Occipital lobe (tissue), 2 donors: ENCODE data around the gene SLC19A1. TPM values are rescaled to one million over a fixed set of nuclear protein-coding genes. Genes with fewer than 3 reads are reported as not detected.

Source experiments
- DNase-seq: peaks from one replicate; lab custom pipeline; 2025; lab: John Stamatoyannopoulos, UW
- total RNA-seq: library from RNA; depleted of rRNA; stranded (reverse); fragments of >200 nt; gene quantifications from one replicate; pipeline ENCODE4 v1.2.3, GENCODE V29; 2014

Gene SLC19A1
- total RNA-seq, 1 donor from 2014 or later, result 10.8 TPM

DNA sequence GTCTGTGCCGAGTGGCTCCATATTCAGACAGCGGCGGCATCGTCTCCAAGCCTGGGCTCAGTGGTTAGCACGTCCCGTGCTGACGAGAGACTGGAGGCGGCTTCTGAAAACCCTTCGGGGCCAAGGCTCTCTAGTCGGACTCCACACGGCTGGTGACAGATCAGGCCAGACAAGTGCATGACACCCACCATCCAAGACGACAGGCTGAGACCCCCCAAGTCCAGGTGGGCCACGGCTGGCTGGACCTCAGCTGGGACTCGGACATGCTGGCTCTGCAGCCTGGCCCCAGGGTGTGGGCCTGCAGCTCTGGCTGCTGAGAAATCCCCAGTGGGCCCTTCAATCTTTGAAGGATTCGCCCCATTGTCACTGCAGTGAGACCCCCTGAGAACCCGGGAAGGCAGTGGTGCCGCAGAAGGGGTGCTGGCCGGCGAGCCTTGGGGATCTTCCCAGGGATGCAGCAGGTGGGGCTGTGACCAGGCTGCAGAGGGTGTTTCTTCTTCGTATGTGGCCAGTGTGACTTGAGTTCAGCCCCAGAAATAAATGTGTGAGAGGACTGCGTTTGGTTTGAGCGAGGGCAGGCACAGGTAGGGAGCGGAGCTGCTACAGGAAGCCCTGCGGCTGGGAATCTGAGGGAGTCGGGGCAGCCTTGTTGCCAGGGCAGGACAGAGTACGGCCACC is 15.9 kb upstream of the SLC19A1 start:
- DNase-seq, result no peak

GRCh38 chr21:45557616-45558043 is 15.4 kb upstream of the SLC19A1 start:
- no peak for DNase-seq

DNA sequence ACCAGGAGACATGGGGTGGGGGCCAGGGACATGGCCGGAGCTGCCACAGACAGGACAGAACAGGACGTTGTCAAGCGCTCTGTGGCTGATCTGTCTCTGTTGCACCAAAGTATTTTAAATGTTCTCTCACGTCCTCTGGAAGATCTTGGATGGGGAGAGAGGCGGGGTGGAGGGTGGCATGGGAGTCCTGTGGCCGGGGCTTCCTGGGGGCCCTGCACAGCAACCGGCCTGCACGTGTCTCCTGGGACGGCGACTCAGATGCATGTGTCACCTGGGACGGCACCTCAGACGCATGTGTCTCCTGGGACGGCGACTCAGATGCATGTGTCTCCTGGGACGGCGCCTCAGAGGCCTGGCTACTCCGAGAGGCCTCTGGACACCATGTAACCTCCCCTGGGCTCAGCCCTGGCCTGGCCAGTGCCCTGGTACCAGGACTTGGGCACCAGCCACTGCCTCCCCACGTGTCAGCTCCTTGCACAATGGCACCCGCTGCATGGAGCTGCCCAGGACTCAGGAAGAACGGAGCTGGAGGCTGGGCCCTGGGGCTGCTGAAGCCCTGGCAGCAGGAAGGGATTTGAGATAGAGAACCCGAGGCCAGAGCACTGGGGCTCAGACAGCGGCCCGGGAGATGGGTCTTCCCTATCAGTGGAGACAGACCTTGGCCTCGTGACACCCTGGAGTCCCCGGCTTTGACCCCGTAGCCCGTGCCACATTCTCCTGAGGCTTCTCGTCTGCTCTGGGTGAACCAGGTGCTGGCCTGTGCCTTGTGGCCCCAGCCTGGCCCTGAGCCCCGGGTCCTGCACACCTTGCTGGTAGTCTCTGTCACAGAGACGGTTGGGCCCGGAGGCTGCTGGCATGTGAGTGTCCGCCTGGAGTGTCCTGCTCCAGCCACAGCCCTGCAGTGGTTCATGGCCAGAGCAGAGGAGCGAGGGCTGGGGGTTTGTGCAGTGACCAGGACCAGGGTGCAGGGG is 14.7 kb upstream of the SLC19A1 start:
- DNase-seq, result no peak

GRCh38 chr21:45556302-45556644 is 14.0 kb upstream of the SLC19A1 start:
- no peak for DNase-seq

DNA sequence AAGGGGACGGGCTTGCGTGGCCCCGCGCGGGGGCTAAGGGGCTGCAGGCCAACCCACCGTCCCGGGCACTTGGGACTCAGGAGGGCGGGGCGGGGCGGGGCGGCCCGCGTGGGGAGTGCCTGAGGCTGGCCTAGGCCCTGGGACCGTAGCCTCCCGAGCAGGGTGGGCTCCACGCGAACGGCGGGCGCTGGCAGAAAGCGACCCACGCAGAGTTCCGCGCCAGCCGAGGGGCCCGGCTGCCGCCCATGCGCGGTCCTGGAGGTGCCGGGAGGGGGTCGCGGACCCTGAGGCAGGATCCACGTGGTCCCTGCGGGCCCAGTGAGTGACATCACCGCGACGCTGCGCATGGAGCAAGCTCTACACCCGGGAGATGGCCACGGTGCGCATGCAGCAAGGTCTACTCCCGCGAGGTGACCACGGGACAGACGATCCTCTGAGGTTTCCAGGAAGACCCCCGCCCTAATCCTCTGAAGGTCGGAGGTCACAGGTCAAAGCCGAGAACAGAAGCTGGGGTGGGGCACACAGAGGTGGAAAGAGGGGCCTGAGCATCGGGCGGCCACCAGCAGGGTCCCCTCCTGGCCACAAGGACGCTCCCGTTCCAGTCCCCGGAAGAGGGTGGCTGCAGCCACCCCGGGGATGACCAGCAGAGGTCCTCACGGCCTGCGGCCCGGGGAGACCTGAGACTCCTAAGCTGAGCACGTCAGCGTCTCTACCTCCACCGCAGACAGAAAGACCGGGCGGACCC is 13.5 kb upstream of the SLC19A1 start:
- DNase-seq, result peak; percentile 63

DNA sequence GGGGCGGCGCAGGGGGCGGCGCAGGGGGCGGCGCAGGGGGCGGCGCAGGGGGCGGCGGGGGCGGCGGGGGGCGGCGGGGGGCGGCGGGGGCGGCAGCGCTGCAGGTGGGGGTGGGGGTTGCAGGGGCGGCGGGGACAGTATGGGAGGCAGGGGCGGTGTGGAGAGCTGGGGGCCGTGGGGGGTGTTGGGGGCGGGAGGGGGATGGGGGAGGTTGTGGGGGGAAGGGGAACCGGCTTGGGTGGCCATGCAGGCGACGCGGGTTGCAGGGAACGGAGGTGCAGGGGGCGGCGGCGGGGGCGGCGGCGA is 13.0 kb upstream of the SLC19A1 start:
- DNase-seq, result no peak

DNA sequence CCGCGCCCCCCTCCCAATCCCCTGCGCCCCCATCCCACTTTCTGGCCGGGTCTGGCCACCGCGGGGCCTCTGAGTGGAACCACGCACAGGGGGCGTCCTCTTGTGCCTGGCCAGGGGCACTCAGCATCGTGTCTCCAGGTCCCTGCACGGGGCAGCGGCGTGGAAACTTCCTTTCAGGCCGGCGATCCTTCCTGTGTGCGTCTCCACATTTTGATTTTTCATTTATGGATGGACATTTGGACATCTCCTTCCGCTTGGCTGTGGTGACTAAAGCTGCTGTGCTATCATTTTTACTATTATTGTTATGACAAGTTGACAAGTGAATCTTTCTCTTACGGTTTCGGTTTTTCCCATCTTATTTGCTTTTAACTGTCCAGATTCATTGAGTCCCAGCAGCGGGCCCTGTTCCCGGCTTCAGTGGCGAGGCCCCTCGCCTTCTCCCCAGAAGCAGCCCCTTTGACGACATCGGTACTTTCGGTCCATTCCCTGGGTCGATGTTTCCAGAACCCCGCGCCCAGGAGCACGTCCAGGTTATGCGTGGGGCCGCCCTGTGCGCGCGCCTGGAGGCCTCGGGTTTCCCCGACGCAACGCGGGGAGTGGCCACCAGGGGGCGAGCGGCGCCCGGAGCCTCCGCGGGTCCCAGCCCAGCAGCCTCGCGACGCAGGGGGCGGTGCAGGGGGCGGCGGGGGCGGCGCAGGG is 12.4 kb upstream of the SLC19A1 start:
- DNase-seq, result peak; percentile 58

GRCh38 chr21:45552696-45553391 is 10.6 kb upstream of the SLC19A1 start:
- no peak for DNase-seq

GRCh38 chr21:45551783-45552695 is 9.8 kb upstream of the SLC19A1 start:
- no peak for DNase-seq

DNA sequence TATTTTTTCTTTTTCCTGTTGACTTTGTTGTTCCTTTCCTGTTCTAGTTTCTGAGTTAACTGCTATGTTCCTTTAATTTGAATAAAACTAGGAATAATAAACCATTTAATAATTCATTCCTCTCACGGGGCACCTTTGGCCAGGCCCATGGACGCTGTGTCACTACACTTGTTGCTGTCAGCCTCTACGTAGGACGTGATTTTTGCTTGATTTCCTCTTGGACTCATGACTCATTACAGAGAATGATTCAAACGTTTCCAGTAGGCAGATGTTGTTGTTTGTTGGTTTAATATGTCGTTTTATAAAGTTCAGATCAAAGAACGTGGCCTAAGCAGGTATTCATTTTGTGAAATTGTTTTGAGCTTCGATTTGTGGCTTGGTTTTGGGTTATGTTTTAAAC is 9.1 kb upstream of the SLC19A1 start:
- DNase-seq, result no peak

GRCh38 chr21:45550522-45551210 is 8.4 kb upstream of the SLC19A1 start:
- DNase-seq, result no peak

- DNase-seq, result no peak
These were observed 7.6 kb upstream of the SLC19A1 start for GRCh38 chr21:45549626-45550463.

- DNase-seq, result no peak
These were observed 6.7 kb upstream of the SLC19A1 start for GRCh38 chr21:45548711-45549491.

DNA sequence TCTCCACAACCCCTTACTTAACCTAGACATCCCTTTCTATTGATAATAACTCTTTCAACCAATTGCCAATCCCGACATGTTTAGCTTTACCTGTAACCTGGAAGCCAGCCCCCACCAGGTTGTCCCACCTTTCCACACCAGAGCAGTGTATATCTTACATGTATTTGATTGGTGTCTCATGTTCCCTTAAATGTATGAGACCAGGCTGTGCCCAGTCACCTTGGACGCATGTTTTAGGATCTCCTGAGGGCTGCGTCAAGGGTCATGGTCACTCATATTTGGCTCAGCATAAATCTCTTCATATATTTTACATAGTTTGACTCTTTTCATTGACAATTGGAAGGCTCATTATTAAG is 5.3 kb upstream of the SLC19A1 start:
- DNase-seq, result no peak

DNA sequence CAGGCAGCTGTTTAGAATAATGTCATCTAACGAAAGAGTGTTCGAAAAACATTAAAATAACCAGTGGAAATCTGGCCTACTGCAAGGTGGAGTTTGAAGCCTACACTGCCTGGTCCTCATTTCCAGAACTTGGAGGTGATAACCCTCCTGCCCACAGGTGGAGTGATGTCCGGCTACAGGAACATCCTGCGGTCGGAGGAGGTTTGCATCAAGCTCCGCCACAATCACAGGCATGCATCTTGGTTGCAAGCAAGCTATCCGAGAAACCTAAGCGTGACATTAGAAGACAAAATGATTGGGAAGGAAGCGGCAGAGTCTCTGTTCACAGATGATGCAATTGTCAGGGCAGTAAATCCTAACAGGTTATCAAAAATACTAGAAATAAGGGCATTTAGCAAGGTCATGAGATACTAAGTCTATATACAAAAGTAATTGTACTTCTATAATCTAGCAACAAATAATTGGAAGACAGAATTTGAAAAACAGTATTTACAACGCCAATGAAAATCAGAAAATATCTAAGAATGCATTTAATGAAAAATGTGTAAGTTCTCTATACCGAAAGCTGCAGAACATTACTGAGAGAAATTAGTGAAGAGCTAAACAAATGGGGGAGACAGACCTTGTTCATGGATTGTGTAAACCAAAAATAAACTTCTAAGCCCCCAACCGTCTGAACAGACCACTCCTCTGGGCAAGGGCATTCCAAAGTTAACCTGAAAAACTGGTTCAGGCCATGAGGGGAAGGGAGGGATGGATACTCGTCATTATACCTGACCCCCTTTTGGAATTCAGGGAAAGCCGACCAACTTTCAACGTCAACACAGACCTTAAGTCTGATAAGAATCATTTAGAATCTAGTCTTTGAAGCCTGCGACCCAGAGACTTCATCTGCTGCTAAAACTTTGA is 4.7 kb upstream of the SLC19A1 start:
- DNase-seq, result no peak

DNA sequence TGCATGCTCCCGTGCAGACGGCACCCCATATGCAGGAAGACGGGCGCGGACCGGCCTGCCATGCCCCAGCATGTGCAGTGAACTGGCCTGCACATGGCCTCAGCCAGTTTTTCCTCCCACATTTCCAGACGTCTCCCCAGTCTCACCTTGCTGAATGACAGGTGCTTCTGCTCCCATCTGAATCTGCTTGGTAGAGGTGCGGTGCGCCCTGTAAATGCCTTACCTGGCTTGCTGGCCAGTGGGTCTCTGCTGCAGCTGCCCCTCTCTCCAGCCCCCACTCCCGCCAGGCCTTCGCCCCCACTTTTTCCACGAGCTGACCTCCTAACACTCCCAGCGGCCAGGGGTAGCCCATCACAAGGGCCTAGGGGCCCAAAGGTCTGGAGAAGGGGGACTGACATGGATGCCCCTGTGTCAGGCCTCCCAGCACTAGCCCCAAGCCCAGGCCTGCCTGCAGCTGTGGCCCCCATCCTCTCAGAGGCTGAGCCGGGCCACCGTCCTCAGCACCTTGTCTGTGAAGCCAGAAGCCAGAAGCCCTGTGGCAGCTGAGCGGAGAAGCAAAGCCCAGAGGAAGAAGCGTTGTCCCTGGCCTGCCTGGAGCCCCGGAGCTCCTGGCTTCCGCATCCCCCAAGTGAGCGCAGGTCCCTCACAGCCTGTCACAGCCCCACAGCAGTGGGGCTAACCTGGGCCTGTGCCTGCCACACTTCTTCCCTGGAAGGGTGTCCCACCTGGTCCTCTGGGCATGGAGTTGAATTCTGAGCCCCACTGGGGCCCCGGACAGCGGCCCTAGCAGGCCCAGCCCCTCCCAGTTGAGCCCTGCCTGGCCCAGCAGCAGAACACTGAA is 3.7 kb upstream of the SLC19A1 start:
- no peak for DNase-seq
